GM13977 (cell line): Measurements from ENCODE around the gene ZHX3.

Experiments
- DNase-seq: peaks from one replicate; pipeline ENCODE4 v3.0.0; 2012; ENCODE audit warnings: low spot score
- in situ Hi-C: fragments of 300-500 bp; cut with MboI; formaldehyde crosslinking; loops from one replicate; pipeline ENCODE4 v1.12.0; 2022; ENCODE audit warnings: low sequenced_read_pairs, low pct_unique_long_range_greater_than_20kb, mixed read lengths, inconsistent platforms; ENCODE audit not compliant: unreplicated experiment
- TF ChIP-seq, protein P1 (sequence below): IDR thresholded peaks from 2 replicates; pipeline ENCODE4 v1.5.1; 2012; ENCODE audit warnings: mild to moderate bottlenecking, control low read depth; ENCODE audit not compliant: insufficient read depth; ENCODE audit errors: extremely low read depth, missing control alignments

Gene ZHX3

DNA sequence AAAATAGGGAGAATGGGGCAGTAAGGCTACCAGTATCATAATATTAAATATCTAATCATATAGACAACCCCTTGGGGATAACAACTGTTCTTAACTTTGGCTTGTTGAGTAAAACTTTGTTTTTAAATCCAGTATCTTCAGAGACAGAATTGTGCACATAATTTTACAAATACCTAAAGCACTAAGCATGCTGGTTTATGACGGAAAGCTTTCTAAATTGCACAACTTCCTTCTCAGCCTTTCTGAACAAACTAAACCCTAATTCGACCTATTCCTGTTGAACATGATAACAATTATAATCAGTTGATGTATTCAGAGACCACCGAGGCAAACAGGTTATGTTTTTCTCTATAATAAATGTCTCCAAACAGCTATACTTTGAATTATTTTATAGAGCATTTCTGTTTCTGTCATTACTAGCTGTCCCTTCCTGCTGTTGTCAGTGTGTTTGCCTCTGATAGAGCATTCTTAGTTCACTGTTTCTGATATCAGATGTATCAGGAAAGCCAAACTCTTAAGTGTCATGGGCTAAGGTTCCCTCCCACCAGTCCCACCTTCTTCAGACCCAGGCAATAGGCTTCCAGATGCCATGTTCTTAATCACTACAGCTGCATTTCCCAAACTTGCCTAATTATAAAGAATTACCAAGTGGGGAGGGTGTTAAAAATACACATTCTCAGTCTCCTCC is 8.7 kb downstream of the ZHX3 start:
- no peak for DNase-seq
- in situ Hi-C loops, result no loop called here

DNA sequence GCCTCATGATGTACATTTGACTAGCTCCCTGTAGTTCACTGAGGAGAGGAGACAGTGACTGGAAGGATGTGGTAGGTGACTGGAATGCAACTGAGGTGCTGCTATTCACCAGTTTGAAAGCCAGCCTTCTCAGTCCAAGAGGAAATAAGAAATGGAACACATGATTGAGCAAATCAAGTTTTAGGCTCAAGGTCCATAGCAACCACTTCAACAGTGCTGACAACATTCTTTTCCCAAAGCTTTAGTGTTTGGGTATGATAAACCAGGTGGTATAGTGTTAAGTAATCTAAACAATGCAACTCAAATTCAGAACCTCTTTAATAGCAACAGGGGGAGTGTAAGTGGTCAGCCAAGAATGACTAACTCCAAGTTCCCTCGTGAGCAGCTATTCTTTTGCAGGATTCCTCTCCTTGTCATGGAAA is 9.2 kb downstream of the ZHX3 start:
- in situ Hi-C loops, result no loop called here
- TF ChIP-seq, protein P1, sequence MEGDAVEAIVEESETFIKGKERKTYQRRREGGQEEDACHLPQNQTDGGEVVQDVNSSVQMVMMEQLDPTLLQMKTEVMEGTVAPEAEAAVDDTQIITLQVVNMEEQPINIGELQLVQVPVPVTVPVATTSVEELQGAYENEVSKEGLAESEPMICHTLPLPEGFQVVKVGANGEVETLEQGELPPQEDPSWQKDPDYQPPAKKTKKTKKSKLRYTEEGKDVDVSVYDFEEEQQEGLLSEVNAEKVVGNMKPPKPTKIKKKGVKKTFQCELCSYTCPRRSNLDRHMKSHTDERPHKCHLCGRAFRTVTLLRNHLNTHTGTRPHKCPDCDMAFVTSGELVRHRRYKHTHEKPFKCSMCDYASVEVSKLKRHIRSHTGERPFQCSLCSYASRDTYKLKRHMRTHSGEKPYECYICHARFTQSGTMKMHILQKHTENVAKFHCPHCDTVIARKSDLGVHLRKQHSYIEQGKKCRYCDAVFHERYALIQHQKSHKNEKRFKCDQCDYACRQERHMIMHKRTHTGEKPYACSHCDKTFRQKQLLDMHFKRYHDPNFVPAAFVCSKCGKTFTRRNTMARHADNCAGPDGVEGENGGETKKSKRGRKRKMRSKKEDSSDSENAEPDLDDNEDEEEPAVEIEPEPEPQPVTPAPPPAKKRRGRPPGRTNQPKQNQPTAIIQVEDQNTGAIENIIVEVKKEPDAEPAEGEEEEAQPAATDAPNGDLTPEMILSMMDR, result no peak
- DNase-seq, result no peak

More for the DNA sequence above, 8.7 kb downstream of the ZHX3 start:
- TF ChIP-seq, protein P1, result no peak

DNA sequence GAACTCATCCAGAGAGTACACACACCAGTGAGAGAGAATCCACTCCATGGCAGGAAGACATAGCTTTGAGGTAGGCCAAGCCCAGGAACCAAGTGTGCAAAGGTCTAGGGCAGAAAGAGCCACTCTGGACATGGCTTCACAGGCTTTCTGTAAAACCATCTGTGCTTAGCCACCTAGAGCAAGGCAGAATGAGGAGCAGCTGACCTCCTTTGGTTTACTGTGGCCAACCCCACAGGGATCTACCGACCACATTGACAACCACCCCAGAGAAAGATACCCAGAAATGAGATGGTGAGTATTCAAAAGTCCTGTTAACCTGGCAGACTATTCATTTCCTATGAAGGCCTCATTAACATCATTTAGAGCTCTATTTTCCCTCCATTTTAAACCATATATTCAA is 10.5 kb downstream of the ZHX3 start:
- in situ Hi-C loops, result no loop called here
- no peak for DNase-seq
- TF ChIP-seq, protein P1, result no peak

DNA sequence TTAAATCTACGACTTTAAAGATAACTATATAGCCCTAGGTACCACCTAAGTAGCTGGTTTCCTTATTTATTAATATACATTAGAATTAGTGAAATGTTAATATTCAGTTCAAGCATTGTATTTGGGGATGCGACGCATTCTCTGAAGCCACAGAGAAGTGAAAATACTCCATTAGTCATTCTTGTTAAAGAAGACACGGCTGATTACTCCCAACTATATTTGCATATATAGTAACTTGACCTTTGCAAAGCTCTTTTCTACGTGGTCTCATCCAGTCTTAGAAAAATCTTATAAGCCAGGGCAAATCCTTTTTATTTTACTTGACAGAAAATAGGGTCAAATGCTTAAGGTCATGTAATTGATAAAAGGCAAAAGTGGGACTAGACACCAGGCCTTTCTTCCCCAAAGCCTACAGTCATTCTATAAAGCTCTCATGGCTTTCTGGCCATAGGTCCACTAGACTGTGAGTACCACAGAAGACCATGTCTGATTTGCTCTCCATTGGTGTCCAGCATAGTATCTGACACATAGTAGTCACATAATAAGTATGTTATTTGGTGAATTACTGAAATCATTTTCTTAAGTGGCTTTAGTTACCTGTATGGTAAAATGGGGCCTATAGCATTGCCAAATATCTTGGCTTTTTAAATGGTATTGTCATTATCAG is 11.3 kb downstream of the ZHX3 start:
- in situ Hi-C loops, result no loop called here
- TF ChIP-seq, protein P1, result no peak
- DNase-seq, result peak; percentile 60

DNA sequence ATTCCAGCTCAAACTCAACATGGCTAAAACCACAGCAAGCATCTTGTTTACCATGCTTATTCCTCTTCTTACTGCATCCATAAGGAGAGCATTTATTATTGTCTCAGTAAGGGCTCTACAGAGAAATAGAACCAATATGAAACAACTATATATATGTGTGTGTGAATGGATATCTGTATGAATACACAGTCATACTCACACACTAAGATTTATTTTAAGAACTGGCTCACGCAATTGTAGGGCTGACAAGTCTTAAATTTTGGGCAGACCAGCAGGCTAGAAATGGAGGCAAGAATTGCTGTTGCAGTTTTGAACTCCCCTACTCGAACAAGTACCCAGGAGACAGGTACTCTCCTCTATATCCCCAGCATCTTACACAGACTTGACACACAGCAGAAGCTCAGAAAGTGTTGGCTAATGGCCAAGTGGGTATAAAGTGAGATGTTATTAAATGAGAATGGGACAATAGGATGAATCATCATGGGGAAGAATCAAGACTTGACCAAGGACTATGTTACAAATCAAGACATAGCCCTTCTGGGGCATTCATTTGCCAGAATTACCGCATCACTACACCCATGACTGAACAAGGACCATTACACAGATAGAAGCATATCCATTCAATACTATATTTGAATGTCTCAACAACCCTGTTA is 13.0 kb downstream of the ZHX3 start:
- in situ Hi-C loops, result no loop called here
- TF ChIP-seq, protein P1, result no peak
- DNase-seq, result no peak

DNA sequence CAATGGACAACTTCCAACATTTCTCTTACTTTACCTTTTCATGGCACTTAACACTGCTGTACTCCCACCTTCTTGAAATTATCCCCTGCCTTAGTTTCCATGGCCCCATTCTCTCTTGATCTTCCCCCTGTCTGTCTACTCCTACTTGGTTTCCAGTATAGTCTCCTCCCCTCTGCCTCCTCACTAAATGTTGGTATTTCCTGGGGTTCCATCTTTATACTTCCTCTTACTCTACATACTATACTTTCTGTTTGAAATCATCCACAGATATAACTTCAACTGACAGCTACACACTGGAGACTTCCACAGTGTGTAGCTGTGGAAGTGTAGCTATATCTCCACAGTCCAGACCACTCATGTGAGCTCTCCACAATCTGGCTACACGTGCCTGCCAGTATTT is 13.5 kb downstream of the ZHX3 start:
- in situ Hi-C loops, result no loop called here
- TF ChIP-seq, protein P1, result no peak
- DNase-seq, result no peak
